Smooth muscle cell of bladder (primary cell): ENCODE data around the gene OR56A3. TPM values are rescaled to one million over a fixed set of nuclear protein-coding genes. Genes with fewer than 3 reads are reported as not detected.

Experiments
- total RNA-seq: library from RNA; depleted of rRNA; stranded (reverse); fragments of >200 nt; gene quantifications from 2 replicates; pipeline ENCODE4 v1.2.3, GENCODE V29; 2014

The OR56A3 gene
- total RNA-seq, result not detected in 2 replicates

GRCh38 chr11:5941951-5942350, at the start of gene OR56A3:
Gene OR56A3 (plus strand): TSS chr11:5942251. CDS start chr11:5947347, 5,096 bp downstream.

GRCh38 chr11:5892908-5893307, 49.1 kb upstream of the OR56A3 start, which contains the start of gene OR52E5:
Gene OR52E5 (plus strand): TSS chr11:5893208. CDS start chr11:5900777, 7,569 bp downstream.

GRCh38 chr11:5968394-5968793, 26.3 kb downstream of the OR56A3 start, which contains the start of gene OR56A5:
Gene OR56A5 (minus strand): TSS chr11:5968494. CDS start chr11:5968494, 0 bp downstream.

GRCh38 chr11:5986885-5987284, 44.8 kb downstream of the OR56A3 start, which contains the start of gene OR52L1:
Gene OR52L1 (minus strand): TSS chr11:5986985. CDS start chr11:5986930, 55 bp downstream.

Other genes with a start within 250 kb of the OR56A3 start
- not detected in 2 replicates for gene OR56B1, start 205.8 kb upstream of the OR56A3 start, total RNA-seq
- not detected in 2 replicates for gene OR52N4, start 188.0 kb upstream of the OR56A3 start, total RNA-seq
- gene OR52N5, start 158.9 kb upstream of the OR56A3 start, total RNA-seq, result not detected in 2 replicates
- gene OR52N1, start 151.0 kb upstream of the OR56A3 start, total RNA-seq, result not detected in 2 replicates
- gene OR52N2, start 133.3 kb upstream of the OR56A3 start, total RNA-seq, result not detected in 2 replicates
- not detected in 2 replicates for gene OR52E6, start 100.4 kb upstream of the OR56A3 start, total RNA-seq
- gene OR52E8, start 84.6 kb upstream of the OR56A3 start, total RNA-seq, result not detected in 2 replicates
- not detected in 2 replicates for gene OR52E4, start 61.6 kb upstream of the OR56A3 start, total RNA-seq
- gene OR52E5, start 49.0 kb upstream of the OR56A3 start, total RNA-seq, result not detected in 2 replicates
- gene OR56A5, start 26.2 kb downstream of the OR56A3 start, total RNA-seq, result not detected in 2 replicates
- gene OR52L1, start 44.7 kb downstream of the OR56A3 start, total RNA-seq, result not detected in 2 replicates
- gene OR56A4, start 64.7 kb downstream of the OR56A3 start, total RNA-seq, result not detected in 2 replicates
- gene OR56A1, start 88.5 kb downstream of the OR56A3 start, total RNA-seq, result not detected in 2 replicates
- not detected in 2 replicates for gene OR56B4, start 165.4 kb downstream of the OR56A3 start, total RNA-seq
- not detected in 2 replicates for gene OR52B2, start 228.1 kb downstream of the OR56A3 start, total RNA-seq